HG03432 (cell line): ENCODE measurements around the gene SLC4A1.
A peak's percentile ranks its signal among the peaks of the same experiment; 100 is the strongest.

Experiments used
- ATAC-seq: cut with Tn5 transposase; IDR thresholded peaks from one replicate; pipeline ENCODE4 v1.9.1; 2021; ENCODE audit warnings: mild to moderate bottlenecking, moderate library complexity; ENCODE audit not compliant: unreplicated experiment

The SLC4A1 gene

GRCh38 chr17:44284024-44284400 is 16.1 kb upstream of the SLC4A1 start:
- ATAC-seq = no peak

- ATAC-seq = no peak
Observed at GRCh38 chr17:44283344-44284023, 15.5 kb upstream of the SLC4A1 start.

- no peak for ATAC-seq
Observed at GRCh38 chr17:44282264-44282663, 14.3 kb upstream of the SLC4A1 start.

GRCh38 chr17:44281570-44281969 is 13.6 kb upstream of the SLC4A1 start:
- no peak for ATAC-seq

GRCh38 chr17:44280392-44280937 is 12.5 kb upstream of the SLC4A1 start:
- no peak for ATAC-seq

GRCh38 chr17:44279666-44280391 is 11.9 kb upstream of the SLC4A1 start:
- ATAC-seq = peak; percentile 65

- no peak for ATAC-seq
Observed at GRCh38 chr17:44279346-44279665, 11.4 kb upstream of the SLC4A1 start.

GRCh38 chr17:44277976-44278375 is 10.0 kb upstream of the SLC4A1 start:
- ATAC-seq = no peak

GRCh38 chr17:44273607-44274006 is 5.7 kb upstream of the SLC4A1 start:
- ATAC-seq = no peak

GRCh38 chr17:44272954-44273353 is 5.0 kb upstream of the SLC4A1 start:
- ATAC-seq = no peak

- ATAC-seq = no peak
Observed at GRCh38 chr17:44272321-44272951, 4.5 kb upstream of the SLC4A1 start.

- no peak for ATAC-seq
Observed at GRCh38 chr17:44269535-44270240, 1.8 kb upstream of the SLC4A1 start.

GRCh38 chr17:44268709-44269534 is 987 bp upstream of the SLC4A1 start:
- no peak for ATAC-seq

- ATAC-seq = no peak
Observed at GRCh38 chr17:44267165-44267455, 825 bp downstream of the SLC4A1 start.

- ATAC-seq = no peak
Observed at GRCh38 chr17:44266402-44267164, 1.4 kb downstream of the SLC4A1 start.

- no peak for ATAC-seq
Observed at GRCh38 chr17:44263345-44263902, 4.5 kb downstream of the SLC4A1 start.

- ATAC-seq = no peak
Observed at GRCh38 chr17:44262654-44263225, 5.2 kb downstream of the SLC4A1 start.

- no peak for ATAC-seq
Observed at GRCh38 chr17:44260296-44260695, 7.6 kb downstream of the SLC4A1 start.

GRCh38 chr17:44258811-44259351 is 9.1 kb downstream of the SLC4A1 start:
- no peak for ATAC-seq
